ENCODE results near the gene AIMP1.
"Not testable (repeated sequence)": the region's sequence is repeated elsewhere in the genome, so short reads cannot be mapped to it uniquely, and the experiment has no call there.

Gene AIMP1

DNA sequence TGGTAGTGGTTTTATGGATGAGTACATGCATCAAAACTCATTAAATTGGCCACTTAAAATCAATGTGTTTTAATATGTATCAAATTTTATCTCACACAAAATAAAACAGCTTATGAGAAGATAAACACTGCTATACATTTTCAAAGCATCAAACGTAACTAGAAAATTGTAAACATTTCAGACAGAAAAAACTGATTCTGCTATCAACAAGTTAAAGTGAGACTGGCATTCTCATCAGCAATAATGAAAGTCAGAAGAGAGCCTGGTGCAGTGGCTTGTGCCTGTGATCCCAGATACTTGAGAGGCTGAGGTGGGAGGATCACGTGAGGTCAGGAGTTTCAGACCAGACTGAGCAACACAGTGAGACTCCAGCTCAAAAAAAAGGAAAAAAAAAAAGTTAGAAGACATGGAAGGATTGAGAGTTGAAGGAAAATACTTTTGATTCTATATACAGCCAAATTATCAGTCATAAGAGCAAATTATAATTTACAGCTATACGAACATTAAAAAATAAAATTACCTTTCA is 3.3 kb upstream of the AIMP1 start:
- DNase-seq (ENCODE audit: low spot score): no peak

DNA sequence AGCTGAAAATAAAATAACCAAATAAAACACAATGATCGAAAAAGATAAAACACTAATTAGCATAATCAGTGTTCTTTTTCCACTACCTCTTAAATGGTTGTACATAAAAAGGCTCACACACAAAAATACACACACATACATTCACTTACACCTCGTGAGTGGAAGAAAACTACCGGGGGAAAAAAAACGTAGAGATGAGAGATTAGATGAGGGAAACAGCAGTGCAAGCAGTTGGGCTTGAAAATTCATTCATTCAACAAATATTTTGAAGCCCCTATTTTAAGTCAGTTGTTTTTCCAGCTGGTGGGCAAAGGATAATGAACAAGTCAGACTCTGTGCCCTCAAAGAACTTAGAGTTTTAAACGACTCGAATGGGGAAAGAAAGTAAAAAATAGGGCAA is 1.4 kb upstream of the AIMP1 start:
- DNase-seq (ENCODE audit: low spot score): no peak

DNA sequence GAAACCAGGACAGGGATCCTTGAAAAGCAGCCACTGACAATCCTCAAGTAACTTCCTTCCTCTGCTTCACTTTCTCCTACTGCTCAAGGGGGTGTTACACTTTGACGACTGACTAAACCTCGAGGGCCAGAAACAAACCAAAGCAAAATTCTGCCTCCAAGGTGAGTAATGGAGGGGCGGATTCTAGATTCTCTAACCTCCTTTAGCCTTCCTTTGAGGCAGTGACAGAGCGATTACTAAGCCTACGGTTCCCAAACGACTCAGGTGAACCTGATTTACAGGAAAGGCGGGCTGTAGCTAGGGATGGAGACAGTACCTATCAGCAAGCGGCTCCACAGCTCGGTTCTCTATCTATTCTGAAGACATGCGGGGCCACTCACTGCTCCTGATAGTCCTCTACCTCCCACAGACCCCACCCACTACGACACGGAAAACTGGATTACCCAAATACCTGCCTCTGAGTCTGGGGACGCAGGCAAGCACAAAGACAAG is 828 bp upstream of the AIMP1 start:
- DNase-seq (ENCODE audit: low spot score): no peak

DNA sequence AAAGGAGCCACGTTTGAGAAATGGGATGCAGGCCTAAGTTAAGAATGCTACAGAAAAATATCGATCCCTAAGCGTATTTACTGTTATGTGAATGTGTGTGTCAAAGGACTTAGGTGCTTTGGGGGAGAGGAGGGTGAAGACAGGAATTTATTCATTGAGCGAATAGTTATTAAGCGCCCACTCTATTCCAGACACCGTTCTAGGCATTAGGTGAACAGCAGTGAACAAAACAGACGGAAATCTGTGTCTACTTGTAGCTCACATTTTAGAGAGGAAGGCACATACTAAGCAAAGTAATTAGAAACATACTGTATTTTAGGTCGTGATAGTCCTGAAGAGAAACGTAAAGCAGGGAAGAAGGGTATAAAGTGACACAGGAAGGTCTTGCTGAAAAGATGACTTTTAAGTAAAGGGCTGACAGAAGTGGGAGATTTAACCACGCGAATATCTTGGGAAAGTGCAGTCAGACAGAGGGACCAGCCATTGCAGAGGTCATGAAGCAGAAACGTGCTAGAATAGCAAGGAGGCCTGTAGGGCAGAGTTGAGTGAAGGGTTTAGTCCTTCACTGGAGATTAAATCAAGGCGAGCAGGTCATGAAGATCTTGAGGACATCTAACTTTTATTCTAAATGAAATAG is 541 bp downstream of the AIMP1 start:
- no peak for DNase-seq (ENCODE audit: low spot score)

- no peak for DNase-seq (ENCODE audit: low spot score)
These were observed 1.5 kb downstream of the AIMP1 start for GRCh38 chr4:106317815-106318214.

GRCh38 chr4:106318511-106318910 is 2.2 kb downstream of the AIMP1 start:
- no peak for DNase-seq (ENCODE audit: low spot score)

DNA sequence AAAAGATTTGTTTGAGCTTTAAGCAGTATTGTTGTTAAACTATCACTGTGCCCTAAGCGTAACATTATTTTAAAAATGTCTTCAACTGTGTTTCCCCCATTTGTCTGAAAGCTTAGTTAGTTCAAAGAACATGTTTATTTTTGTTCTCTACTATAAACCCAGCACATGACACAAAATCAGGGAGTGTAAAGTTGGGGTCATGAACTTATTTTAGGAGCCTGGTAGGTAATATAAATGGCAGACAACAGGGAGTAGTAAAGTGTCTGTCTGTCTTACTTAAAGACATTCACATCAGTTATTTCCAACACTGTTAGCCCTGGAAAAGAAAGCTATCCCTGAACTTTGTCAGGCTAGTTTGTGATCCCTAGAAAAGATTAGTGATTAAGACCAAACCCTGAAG is 3.9 kb downstream of the AIMP1 start:
- no peak for DNase-seq (ENCODE audit: low spot score)

DNA sequence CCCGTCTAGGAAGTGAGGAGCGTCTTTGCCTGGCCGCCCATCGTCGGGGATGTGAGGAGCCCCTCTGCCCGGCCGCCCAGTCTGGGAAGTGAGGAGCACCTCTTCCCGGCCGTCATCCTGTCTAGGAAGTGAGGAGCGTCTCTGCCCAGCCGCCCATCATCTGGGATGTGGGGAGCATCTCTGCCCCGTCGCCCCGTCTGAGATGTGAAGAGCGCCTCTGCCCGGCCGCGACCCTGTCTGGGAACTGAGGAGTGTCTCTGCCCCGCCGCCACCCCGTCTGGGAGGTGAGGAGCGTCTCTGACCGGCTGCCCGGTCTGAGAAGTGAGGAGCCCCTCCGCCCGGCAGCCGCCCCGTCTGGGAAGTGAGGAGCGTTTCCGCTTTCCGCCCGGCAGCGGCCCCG is 4.8 kb downstream of the AIMP1 start:
- DNase-seq (ENCODE audit: low spot score): not testable (repeated sequence)

DNA sequence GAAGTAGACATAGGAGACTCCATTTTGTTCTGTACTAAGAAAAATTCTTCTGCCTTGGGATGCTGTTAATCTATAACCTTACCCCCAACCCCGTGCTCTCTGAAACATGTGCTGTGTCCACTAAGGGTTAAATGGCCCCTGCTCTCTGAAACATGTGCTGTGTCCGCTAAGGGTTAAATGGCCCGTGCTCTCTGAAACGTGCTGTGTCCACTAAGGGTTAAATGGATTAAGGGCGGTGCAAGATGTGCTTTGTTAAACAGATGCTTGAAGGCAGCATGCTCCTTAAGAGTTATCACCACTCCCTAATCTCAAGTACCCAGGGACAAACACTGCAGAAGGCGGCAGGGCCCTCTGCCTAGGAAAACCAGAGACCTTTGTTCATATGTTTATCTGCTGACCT is 5.5 kb downstream of the AIMP1 start:
- not testable (repeated sequence) for DNase-seq (ENCODE audit: low spot score)

GRCh38 chr4:106323119-106323518 is 6.8 kb downstream of the AIMP1 start:
- DNase-seq (ENCODE audit: low spot score): no peak

DNA sequence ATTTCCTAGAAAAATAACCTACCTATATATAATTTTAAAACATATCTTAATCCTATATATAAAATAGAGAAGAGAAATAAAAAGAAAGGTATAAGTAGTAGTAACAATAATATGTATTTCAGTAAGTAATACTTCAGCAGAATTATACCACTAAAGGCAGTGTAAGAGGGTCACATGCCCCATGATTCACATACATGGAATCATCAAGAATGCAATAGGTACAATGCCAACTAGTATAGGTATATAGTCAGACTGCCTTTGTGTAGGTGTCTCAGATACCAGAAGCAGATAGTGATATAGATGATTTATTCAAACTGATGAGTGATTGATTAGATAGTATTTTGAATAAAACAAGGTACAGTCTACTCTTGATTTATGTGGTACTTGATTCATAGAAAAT is 9.4 kb downstream of the AIMP1 start:
- DNase-seq (ENCODE audit: low spot score): no peak

DNA sequence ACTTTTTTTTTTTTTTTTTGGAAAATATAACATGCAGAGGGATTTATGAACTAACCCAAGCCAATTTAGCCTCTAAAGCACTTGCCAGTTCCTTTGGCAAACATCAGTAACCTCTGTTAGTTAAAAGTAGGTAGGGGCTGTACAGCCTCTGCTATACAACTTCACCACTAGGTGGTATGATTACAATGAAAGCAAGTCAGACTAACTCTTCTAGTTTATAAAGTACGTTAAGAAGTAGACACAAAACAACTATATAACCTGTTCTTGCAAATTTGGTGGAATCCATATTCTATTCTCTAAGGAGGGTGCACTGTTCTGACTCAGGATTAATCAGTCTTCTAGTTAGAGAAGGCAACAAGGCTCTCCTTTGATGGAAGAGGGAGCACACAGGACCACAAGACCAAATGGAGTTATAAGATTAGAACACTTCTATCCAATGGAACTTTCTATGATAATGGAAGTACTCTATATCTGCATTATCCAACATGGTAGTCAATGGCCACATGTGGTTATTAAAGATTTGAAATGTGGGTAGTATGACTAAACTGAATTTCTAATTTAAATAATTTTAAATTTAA is 12.8 kb downstream of the AIMP1 start:
- DNase-seq (ENCODE audit: low spot score): peak; percentile 26

GRCh38 chr4:106333186-106333585 is 16.8 kb downstream of the AIMP1 start:
- no peak for DNase-seq (ENCODE audit: low spot score)

- DNase-seq (ENCODE audit: low spot score): no peak
These were observed 18.6 kb downstream of the AIMP1 start for GRCh38 chr4:106334741-106335470.

DNA sequence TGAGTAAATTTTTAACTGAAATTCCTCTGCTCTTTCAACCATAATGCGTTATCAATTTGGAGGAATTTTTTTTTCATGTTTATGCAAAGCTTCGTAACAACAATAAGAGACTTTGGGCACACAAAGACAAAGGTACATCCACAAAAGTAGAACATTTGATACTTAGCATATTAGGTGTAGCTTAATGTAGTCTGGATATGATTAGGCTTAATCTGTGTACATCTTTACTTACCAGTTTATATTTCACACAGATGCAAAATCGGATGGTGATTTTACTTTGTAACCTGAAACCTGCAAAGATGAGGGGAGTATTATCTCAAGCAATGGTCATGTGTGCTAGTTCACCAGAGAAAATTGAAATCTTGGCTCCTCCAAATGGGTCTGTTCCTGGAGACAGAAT is 20.3 kb downstream of the AIMP1 start:
- no peak for DNase-seq (ENCODE audit: low spot score)

GRCh38 chr4:106337916-106338315 is 21.6 kb downstream of the AIMP1 start:
- no peak for DNase-seq (ENCODE audit: low spot score)

DNA sequence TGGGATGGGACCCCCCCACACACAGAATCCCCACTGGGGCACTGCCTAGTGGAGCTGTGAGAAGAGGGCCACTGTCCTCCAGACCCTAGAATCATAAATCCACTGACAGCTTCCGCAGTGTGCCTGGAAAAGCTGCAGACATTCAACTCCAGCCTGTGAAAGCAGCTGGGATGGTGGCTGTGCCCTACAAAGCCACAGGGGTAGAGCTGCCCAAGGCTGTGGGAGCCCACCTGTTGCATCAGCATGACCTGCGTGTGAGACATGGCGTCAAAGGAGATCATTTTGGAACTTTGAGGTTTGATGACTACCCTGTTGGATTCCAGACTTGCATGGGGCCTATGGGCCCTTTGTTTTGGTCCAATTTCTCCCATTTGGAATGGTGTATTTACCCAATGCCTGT is 22.3 kb downstream of the AIMP1 start:
- DNase-seq (ENCODE audit: low spot score): no peak

GRCh38 chr4:106339431-106339830 is 23.1 kb downstream of the AIMP1 start:
- DNase-seq (ENCODE audit: low spot score): no peak

DNA sequence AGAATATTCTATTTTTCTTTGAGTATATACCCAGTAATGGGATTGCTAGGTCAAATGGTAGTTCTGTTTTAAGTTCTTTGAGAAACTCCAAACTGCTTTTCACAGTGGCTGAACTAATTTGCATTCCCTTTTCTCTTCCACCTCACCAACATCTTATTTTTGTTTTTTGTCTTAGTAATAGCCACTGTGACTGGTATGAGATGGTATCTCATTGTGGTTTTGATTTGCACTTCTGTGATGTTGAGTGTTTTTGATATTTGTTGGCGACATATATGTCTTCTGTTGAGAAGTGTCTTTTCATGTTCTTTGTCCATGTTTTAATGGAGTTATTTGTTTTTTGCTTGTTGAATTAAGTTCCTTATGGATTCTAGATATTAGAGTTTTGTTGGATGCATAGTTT is 24.4 kb downstream of the AIMP1 start:
- no peak for DNase-seq (ENCODE audit: low spot score)

- no peak for DNase-seq (ENCODE audit: low spot score)
These were observed 27.7 kb downstream of the AIMP1 start for GRCh38 chr4:106343865-106344646.

GRCh38 chr4:106344647-106344970 is 28.3 kb downstream of the AIMP1 start:
- no peak for DNase-seq (ENCODE audit: low spot score)

DNA sequence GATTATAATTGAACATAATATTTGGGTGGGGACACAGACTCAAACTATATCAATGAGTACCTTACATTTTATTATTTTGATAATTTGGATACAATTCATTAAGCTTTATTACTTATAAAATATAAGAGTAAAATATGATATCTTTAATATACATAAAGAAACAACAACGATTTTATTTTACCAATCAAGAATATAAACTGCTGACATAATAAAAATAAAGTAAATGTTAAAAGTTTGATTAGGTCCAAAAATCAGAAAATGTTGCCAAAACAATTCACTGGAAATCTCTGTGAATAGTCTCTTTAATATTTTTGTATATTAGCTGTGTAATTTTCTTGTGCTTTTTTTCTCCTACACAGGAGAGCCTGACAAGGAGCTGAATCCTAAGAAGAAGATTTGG is 30.8 kb downstream of the AIMP1 start:
- DNase-seq (ENCODE audit: low spot score): no peak

DNA sequence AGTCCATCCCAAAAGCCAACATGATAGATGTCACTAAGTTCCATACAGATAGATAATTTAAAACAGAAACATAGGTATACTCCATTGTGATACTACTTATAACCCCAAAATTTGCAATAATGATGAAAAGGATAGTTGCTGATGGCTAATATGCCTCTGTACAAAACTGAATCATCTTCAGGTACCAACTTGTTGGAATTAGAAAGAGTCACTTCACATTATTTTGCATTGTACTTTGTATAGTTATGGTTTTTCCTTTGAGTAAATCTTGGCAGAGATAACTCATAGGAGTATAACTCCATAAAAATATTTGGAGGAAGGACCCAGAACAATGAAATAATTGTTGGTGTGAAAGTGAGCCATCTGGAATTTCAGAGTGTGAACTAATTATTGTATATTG is 34.7 kb downstream of the AIMP1 start:
- no peak for DNase-seq (ENCODE audit: low spot score)
